Skeletal muscle tissue (tissue), 4 donors: Measurements from ENCODE around the gene STUB1. TPM values are rescaled to one million over a fixed set of nuclear protein-coding genes. Genes with fewer than 3 reads are reported as not detected.
"Not testable (repeated sequence)": the region's sequence is repeated elsewhere in the genome, so short reads cannot be mapped to it uniquely, and the experiment has no call there.

Experiments used
- H3K27ac ChIP-seq: one replicate; pipeline ENCODE4 v1.7.0; 2013; ENCODE audit warnings: mild to moderate bottlenecking, low read depth, low read length, inconsistent platforms
- H3K27me3 ChIP-seq, 3 donors: one replicate each; pipeline ENCODE4 v1.7.0; 2013; ENCODE audit warnings: low read length in 3 of 3; ENCODE audit not compliant: control insufficient read depth in 3 of 3, insufficient read depth in 3 of 3
- H3K36me3 ChIP-seq, 3 donors: one replicate each; pipeline ENCODE4 v1.7.0; 2013; ENCODE audit warnings: low read length in 3 of 3; ENCODE audit not compliant: control insufficient read depth in 3 of 3, insufficient read depth in 3 of 3
- H3K4me1 ChIP-seq, 3 donors: one replicate each; pipeline ENCODE4 v1.7.0; 2013; ENCODE audit warnings: low read length in 3 of 3, mild to moderate bottlenecking in 3 of 3; ENCODE audit not compliant: control insufficient read depth in 3 of 3, insufficient read depth in 3 of 3
- H3K4me3 ChIP-seq, 3 donors: one replicate each; pipeline ENCODE4 v1.7.0; 2013; ENCODE audit warnings: low read length in 3 of 3
- H3K9ac ChIP-seq, 3 donors: one replicate each; pipeline ENCODE4 v1.7.0; 2013; ENCODE audit warnings: low read length in 3 of 3, mild to moderate bottlenecking in 3 of 3, moderate library complexity in 2 of 3, low read depth in 1 of 3
- H3K9me3 ChIP-seq, 3 donors: one replicate each; pipeline ENCODE4 v1.7.0; 2013; ENCODE audit warnings: low read length in 3 of 3; ENCODE audit not compliant: control insufficient read depth in 3 of 3
- total RNA-seq: library from RNA; depleted of rRNA; stranded (reverse); fragments of >200 nt; gene quantifications from one replicate; pipeline ENCODE4 v1.2.3, GENCODE V29; 2014
- donor health status: Osteomylitis.

Gene STUB1
- total RNA-seq, 1 donor from 2014 or later = 87.7 TPM

DNA sequence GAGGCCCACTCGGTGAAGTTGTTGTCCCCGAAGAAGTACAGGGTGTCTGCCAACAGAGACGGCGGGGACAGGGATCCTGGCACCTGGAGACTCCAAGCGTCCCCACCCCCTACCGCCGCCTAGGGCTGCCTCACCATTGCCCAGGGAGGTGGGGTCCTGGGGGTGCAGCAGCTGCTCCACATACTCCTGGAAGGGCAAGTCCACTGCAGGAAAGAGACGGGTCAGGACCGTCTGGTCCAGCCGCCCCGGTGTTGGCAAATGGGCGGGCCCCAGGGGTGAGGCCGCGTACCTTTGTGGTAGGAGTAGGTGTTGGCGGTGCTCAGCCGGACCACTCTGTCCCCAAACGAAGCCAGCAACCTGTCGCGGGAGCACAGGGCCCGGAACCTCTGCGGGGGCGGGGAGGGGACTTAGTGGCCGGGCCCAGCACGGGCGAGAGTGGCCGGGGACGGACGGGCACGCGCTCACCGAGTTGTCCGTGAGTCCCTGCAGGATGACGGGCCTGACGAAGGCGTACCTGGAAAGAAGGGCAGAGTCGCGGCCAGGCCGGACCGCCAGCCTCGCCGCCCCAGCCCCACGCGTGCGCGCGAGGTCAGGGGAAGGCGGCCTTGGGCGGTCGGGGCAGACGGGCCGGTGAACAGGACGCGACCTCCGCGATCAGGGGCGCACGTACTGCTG is 3.3 kb downstream of the STUB1 start:
- Histone ChIP-seq H3K27ac (no peak overlapping the region), H3K4me1 (peaks cover 50 to 75% (median 52%) of the 10 kb centered on the region in 3 donors)

DNA sequence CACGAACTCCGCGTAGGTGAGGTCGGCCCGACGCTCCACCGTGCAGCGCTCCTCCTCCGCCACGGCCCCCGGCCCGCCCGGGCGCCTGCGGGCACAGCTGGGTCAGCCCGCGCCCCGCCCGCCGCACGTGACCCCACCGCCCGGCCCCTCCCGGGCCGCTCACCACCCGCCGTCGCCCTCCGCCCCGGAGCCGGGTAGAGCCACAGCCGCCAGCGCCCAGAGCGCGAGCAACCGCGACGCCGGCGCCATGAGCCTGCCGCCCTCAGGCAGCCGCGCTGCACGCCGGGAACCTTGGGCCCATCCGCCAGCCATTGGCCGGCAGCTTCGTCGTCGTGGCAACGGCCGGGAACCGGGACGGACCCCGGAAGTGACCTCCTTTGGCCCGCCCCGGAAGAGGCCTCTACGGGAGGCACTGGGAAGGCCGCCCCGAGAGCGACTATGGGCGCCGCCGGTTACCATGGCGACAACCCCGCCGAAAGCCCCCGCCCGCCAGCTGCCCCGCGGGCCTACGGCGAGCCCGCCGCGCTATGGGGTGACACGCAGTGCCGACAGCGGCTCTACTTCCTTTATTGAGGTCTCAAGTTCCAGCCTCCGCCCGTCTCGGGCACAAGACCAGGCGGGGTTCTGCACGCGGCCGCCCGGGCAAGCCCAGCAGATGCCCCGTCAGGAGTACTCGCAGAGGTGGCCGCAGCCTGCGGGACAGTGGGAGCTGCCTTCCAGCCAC is 4.0 kb downstream of the STUB1 start, which contains the start of gene JMJD8:
Gene JMJD8 (minus strand): TSS at position 264 of the 724 bp plus-strand sequence. CDS start 15 bp downstream, at position 249.
- Histone ChIP-seq H3K4me3 (peak within 1 kb of the TSS; percentile 72 to 87 (median 81)), H3K27ac (peak within 1 kb of the TSS; percentile 54), H3K9me3 (no peaks in the 10 kb centered on the region), H3K27me3 (no peaks in the 10 kb centered on the region), H3K4me1 (peaks cover 53 to 82% (median 56%) of the 10 kb centered on the region in 3 donors), H3K9ac (peak within 1 kb of the TSS; percentile 51 to 82 (median 62)), H3K36me3 (peaks cover 22 to 37% (median 26%) of the 10 kb centered on the region in 3 donors)

More for the DNA sequence above, 3.3 kb downstream of the STUB1 start:
- no peaks in the 10 kb centered on the region for H3K27me3 ChIP-seq
- H3K4me3 ChIP-seq = peak overlapping the region; percentile 59 to 87 (median 81)
- peaks cover 22 to 37% (median 26%) of the 10 kb centered on the region in 3 donors for H3K36me3 ChIP-seq
- H3K9me3 ChIP-seq = no peaks in the 10 kb centered on the region
- peak overlapping the region; percentile 33 to 79 (median 62) for H3K9ac ChIP-seq

DNA sequence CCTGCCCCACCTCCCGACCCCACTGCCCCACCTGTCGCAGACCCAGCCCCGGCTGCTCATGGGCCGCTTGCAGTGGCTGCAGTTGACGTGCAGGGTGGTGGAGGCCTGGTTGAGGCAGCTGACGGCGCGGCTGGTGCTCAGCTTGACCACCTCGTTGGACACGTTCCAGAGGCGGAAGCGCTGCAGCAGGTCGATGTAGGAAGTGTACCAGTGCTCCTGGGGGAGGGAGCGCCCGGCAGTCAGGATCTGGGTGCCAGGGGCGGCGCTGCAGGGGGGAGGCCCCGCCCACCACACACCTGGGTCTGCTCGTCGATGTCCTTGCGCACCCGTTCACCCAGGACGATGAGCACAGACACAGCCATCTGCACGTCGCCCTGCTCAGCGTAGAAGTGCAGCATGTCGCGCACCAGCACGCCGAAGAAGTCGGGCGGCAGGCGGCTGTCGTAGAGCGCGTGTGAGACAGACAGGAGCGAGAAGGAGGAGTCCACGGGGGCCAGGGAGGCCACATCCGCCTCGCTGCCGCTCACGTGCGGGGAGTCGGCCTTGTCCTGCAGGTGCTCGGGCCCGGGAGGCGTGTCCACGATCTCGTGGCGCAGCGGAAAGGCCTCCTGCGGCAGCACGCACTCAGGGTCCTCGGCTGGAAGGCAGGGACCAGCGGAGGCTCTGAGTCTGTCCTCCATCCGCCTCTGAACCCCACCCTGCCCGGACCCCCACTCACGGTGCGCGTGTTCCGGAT is 4.9 kb downstream of the STUB1 start:
- H3K4me3 ChIP-seq = peak overlapping the region in 1 of 3 donors; percentile 41
- no peak overlapping the region for H3K27ac ChIP-seq
- H3K27me3 ChIP-seq = no peaks in the 10 kb centered on the region
- H3K9ac ChIP-seq = no peak overlapping the region
- H3K9me3 ChIP-seq = no peaks in the 10 kb centered on the region
- H3K4me1 ChIP-seq = peaks cover 57 to 84% (median 60%) of the 10 kb centered on the region in 3 donors
- H3K36me3 ChIP-seq = peaks cover 22 to 37% (median 26%) of the 10 kb centered on the region in 3 donors

DNA sequence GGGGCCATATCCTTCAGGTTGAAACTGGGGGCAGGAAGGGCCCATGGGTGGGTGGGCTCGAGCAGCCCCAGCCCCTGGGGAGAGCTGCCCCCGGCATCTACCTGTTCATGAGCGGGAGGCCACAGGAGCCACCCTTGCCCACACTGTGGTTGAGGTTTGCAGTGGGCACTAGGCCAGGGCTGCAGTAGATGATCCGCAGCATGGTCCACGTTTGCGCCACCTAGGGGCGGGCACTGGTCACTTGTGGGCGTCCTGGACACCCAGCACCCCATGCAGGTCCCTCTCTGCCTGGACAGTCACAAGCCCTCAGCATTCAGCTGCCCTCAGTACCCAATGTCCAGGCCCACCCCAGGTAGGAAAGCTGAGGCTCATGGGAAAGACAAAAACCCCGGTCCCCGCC is 5.8 kb downstream of the STUB1 start:
- no peak overlapping the region for H3K4me3 ChIP-seq
- no peak overlapping the region for H3K27ac ChIP-seq
- H3K4me1 ChIP-seq = peaks cover 56 to 86% (median 57%) of the 10 kb centered on the region in 3 donors
- no peaks in the 10 kb centered on the region for H3K9me3 ChIP-seq
- H3K27me3 ChIP-seq = peaks cover under 1 to 2% (median 2%) of the 10 kb centered on the region in 3 donors
- H3K36me3 ChIP-seq = peaks cover 22 to 37% (median 26%) of the 10 kb centered on the region in 3 donors
- H3K9ac ChIP-seq = no peak overlapping the region

DNA sequence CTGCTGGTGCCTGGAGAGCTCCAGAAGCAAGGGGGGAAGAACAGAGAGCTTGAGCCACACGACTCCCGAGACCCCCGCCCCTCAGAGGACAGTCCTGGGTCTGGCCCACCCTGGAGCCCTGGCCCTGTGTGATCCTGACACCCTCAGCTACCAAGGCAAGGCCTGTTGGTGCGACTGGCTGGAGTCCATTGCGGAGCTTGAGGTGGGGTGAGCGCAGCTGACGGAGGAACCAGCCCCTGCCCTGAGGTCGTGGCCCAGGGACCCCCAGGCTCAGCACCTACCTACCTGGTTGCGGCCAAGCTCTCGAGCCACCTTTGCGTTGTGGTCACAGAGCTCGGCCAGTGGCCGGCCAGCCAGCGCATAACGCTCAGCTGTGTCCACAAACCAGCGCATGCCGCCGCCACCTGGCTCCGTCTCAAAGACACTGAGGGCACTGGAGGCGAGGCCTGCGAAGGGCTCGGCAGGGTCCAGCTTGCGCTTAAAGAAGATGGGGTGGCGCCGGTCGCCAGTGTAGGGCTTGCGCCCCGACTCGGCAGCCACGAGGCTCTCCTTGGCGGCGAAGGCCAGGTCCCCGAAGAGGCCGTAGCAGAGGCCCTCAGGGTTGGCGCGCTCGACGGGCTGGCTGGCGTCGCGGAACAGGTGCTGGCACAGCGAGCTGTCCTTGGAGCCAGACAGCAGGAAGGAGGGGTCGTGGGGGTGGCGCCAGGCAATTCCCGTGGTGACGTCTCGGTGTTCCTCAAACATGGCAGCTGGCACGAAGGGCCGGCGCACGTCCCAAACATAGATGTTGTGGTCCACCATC is 6.5 kb downstream of the STUB1 start:
- peaks cover 19 to 36% (median 25%) of the 10 kb centered on the region in 3 donors for H3K36me3 ChIP-seq
- peaks cover 3 to 7% (median 5%) of the 10 kb centered on the region in 3 donors for H3K27me3 ChIP-seq
- peaks cover 49 to 79% (median 50%) of the 10 kb centered on the region in 3 donors for H3K4me1 ChIP-seq
- no peak overlapping the region for H3K27ac ChIP-seq
- no peak overlapping the region for H3K9ac ChIP-seq
- no peaks in the 10 kb centered on the region for H3K9me3 ChIP-seq
- H3K4me3 ChIP-seq = no peak overlapping the region

DNA sequence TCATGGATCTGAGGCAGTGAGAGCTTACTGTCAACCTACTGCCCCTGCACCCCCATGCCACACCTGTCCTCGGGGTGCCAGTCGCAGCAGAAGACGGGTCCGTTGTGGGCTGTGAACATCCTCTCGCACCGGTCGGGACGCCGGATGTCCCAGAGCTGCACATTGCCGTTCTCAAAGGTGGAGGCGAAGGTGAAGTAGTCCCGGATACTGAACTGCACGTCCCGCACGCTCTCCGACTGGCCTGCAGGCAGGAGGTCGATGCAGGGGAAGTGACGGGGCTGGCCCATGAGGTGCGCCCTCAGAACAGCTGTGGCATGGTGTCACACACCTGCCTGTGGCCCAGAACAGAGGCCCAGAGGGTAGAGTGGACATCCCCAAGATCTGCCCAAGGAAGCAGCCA is 7.3 kb downstream of the STUB1 start:
- Histone ChIP-seq H3K27ac (no peak overlapping the region), H3K9me3 (no peaks in the 10 kb centered on the region), H3K9ac (no peak overlapping the region), H3K4me1 (peaks cover 41 to 70% (median 42%) of the 10 kb centered on the region in 3 donors), H3K27me3 (peaks cover 10 to 13% (median 10%) of the 10 kb centered on the region in 3 donors), H3K36me3 (peaks cover 11 to 27% (median 17%) of the 10 kb centered on the region in 3 donors), H3K4me3 (no peak overlapping the region)

DNA sequence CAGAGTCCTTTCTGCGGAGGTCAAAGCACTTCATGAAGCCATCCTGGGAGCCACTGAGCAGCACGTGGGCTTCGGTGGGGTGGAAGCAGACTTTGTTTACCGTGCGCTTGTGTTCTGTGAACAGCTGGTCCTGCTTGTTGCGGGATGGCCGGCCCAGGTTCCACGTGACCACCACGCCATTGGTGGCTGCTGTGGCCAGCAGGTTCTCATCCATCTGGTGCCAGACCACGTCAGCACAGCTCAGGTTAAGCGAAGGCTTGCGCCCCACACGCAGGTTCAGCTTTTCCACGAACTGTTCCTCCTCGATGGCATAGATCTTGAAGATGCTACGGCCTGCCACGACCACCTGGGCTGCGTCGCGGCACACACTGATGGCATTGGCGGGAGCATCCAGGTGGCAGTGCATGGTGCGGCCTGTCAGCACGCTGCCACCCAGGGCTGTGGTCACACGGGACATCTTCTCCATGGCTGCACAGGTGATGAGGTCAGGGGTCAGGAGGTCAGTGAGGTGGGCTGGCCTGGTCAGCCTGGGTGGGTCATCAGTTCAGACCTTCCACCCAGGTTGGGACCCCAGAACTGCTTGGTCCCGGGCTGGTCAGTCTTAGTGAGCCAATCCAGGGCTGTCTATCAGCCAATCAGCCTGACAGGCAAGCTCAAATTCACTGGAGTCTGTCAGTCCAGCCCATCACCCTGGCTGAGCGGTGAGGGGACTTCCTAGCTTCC is 9.1 kb downstream of the STUB1 start:
- peaks cover 6 to 19% (median 7%) of the 10 kb centered on the region in 3 donors for H3K36me3 ChIP-seq
- peak overlapping the region; percentile 72 to 93 (median 89) for H3K4me3 ChIP-seq
- H3K9me3 ChIP-seq = no peaks in the 10 kb centered on the region
- H3K4me1 ChIP-seq = peaks cover 28 to 56% (median 30%) of the 10 kb centered on the region in 3 donors
- H3K9ac ChIP-seq = peak overlapping the region; percentile 74 to 96 (median 93)
- H3K27ac ChIP-seq = peak overlapping the region; percentile 76
- H3K27me3 ChIP-seq = peaks cover 24 to 32% (median 27%) of the 10 kb centered on the region in 3 donors

DNA sequence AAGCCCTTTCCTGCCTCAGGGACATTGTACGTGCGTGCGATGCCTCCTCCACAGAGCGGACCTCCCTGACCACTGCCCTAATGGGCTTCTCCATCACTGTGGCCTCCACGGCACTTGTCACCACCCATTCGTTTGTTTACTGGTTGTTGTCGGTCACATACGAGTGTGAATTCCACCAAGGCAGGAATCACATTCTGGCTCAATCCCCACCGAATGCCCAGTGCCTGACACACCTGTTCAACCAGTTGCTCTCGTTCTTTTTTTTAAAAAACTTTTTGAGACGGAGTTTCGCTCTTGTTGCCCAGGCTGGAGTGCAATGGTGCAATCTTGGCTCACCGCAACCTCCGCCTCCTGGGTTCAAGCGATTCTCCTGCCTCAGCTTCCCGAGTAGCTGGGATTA is 11.0 kb downstream of the STUB1 start:
- H3K36me3 ChIP-seq = peaks cover 4 to 14% (median 6%) of the 10 kb centered on the region in 3 donors
- H3K9ac ChIP-seq, H3K9me3 ChIP-seq, H3K27ac ChIP-seq: not testable (repeated sequence)
- H3K4me1 ChIP-seq = peaks cover 19 to 45% (median 33%) of the 10 kb centered on the region in 3 donors
- H3K27me3 ChIP-seq = peaks cover 39 to 45% (median 44%) of the 10 kb centered on the region in 3 donors
- H3K4me3 ChIP-seq = peak overlapping the region in 1 of 3 donors; percentile 72
